ENCODE results near the gene DCC. TPM values are rescaled to one million over a fixed set of nuclear protein-coding genes. Genes with fewer than 3 reads are reported as not detected.

The DCC gene
- total and polyA plus RNA-seq, 11 donors = 0.02 TPM; not detected in 10

- Histone ChIP-seq H3K27ac (no peak overlapping the region), H3K4me3 (no peak overlapping the region), H3K36me3 (no peaks in the 10 kb centered on the region), H3K27me3 (no peaks in the 10 kb centered on the region), H3K4me1 (no peaks in the 10 kb centered on the region), H3K9me3 (no peaks in the 10 kb centered on the region)
- DNase-seq = no peak
- intact Hi-C loops (cut with DNase I) = loop anchor here in 1 of 10 donors (10.0 kb wide), 1 partner anchor 60 kb away; no protein-coding TSS in a partner anchor
- TF ChIP-seq CTCF (IDR thresholded peaks at IDR 0.05) = no peak
- TF ChIP-seq POLR2A (IDR thresholded peaks at IDR 0.05) = no peak
- ATAC-seq = no peak
- WGBS, 4 donors = 86 to 90% (median 88%) methylated on average over 5 of the region's 5 CpGs
Observed at GRCh38 chr18:52624702-52625101, 284.7 kb downstream of the DCC start.

- Histone ChIP-seq H3K27ac (no peak overlapping the region), H3K36me3 (no peaks in the 10 kb centered on the region), H3K9me3 (peaks cover 0 to 6% (median 0%) of the 10 kb centered on the region in 12 donors), H3K4me3 (no peak overlapping the region), H3K4me1 (no peaks in the 10 kb centered on the region), H3K27me3 (no peaks in the 10 kb centered on the region)
- no peak for ATAC-seq
- DNase-seq = no peak
- 88 to 96% (median 89%) methylated on average over 5 of the region's 5 CpGs for WGBS, 4 donors
- no peak for TF ChIP-seq CTCF (IDR thresholded peaks at IDR 0.05)
- no peak for TF ChIP-seq POLR2A (IDR thresholded peaks at IDR 0.05)
- intact Hi-C loops (cut with DNase I) = no loop called here
Observed at GRCh38 chr18:52636536-52636935, 296.5 kb downstream of the DCC start.

GRCh38 chr18:52648201-52648600 is 308.2 kb downstream of the DCC start:
- Histone ChIP-seq H3K4me1 (no peaks in the 10 kb centered on the region), H3K36me3 (no peaks in the 10 kb centered on the region), H3K9me3 (no peaks in the 10 kb centered on the region), H3K27ac (no peak overlapping the region), H3K27me3 (no peaks in the 10 kb centered on the region), H3K4me3 (no peak overlapping the region)
- ATAC-seq = no peak
- 69 to 76% (median 71%) methylated on average over 4 of the region's 4 CpGs for WGBS, 4 donors
- TF ChIP-seq CTCF (IDR thresholded peaks at IDR 0.05) (no peak), POLR2A (IDR thresholded peaks at IDR 0.05) (no peak)
- intact Hi-C loops (cut with DNase I) = no loop called here
- DNase-seq = no peak

GRCh38 chr18:52652391-52652790 is 312.4 kb downstream of the DCC start:
- 42 to 46% (median 44%) methylated on average over 4 of the region's 4 CpGs for WGBS, 4 donors
- ATAC-seq = no peak

More at GRCh38 chr18:52652391-52652790, 312.4 kb downstream of the DCC start:
- no peaks in the 10 kb centered on the region for H3K36me3 ChIP-seq
- DNase-seq = no peak
- TF ChIP-seq CTCF (IDR thresholded peaks at IDR 0.05) (no peak), POLR2A (IDR thresholded peaks at IDR 0.05) (no peak)
- H3K27me3 ChIP-seq = no peaks in the 10 kb centered on the region
- no peaks in the 10 kb centered on the region for H3K9me3 ChIP-seq
- no peak overlapping the region for H3K27ac ChIP-seq
- intact Hi-C loops (cut with DNase I) = no loop called here
- H3K4me1 ChIP-seq = no peaks in the 10 kb centered on the region
- no peak overlapping the region for H3K4me3 ChIP-seq
